Activated CD4-positive, alpha-beta T cell treated with anti-CD3 and anti-CD28 coated beads, Interleukin-2, amount 50 U/mL, for 1 hour (primary cell): ENCODE measurements around the gene ACTL6B.

Experiments used
- DNase-seq: peaks from one replicate; pipeline ENCODE4 v3.0.0-alpha.2; 2020

Gene ACTL6B

DNA sequence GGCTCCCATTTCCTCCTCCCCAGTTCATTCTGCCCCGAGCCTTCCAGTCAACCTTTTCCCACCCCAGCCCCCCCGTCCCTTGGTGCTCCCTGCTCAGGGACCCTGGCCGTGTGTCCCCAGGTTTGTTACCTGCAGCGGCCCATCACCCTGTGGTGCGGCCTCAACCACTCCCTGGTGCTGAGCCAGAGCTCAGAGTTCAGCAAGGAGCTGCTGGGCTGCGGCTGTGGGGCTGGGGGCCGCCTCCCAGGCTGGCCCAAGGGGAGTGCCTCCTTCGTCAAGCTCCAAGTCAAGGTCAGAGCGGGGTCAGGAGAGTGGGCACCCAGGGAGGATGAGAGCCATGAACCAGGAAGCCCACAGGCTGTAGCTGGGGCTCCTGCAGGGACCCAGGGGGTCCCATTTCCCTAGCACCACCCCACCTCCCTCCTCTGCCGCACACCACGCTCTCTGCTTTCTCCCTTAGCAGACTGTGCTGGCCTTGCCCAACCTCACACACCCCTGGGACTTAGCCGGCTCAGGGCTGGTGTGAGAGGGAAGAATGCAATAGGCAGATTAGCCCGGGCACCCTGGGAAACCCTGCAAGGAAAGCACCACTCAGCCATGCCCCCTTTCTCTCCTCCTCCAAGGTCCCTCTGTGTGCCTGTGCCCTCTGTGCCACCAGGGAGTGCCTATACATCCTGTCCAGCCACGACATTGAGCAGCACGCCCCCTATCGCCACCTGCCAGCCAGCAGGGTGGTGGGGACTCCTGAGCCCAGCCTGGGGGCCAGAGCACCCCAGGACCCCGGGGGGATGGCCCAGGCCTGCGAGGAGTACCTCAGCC lies 56.1 kb downstream of the ACTL6B start:
- no peak for DNase-seq

DNA sequence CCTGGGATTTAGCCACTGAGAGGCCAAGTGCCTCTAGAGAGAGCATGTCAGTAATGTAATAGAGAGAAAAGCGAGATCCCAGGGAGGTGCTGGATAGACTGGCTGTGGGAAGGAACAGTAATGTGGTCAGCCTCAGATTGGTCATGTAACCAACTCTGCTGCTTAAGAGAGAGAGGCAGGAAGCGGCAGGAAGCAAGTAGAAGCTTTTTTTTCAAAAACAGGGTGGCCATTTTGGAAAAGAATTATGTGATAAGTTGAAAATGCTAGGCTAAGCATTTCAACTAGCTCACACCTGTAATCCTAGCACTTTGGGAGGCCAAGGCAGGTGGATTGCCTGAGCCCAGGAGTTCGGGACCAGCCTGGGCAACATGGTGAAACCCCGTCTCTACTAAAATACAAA lies 57.8 kb downstream of the ACTL6B start:
- no peak for DNase-seq

DNA sequence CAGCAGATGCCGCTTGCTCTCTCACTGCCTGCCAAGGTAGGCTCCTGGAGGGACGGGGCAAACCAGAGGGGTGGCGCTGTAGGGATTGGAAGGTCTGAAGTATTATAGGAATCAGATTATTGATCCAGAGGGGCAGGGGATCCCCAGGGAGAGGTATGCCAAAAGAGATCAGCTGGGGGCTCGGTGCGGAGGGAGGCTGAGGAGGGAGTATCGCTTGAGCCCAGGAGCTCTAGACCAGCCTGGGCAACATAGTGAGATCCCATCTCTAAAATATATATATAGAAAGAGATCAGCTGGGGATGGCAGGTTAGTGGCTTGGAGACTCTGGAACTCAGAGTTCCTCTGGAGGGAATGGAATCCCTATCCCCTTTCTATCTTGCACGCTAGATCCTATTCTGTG lies 61.1 kb downstream of the ACTL6B start:
- no peak for DNase-seq
